Activated CD4-positive, alpha-beta T cell treated with anti-CD3 and anti-CD28 coated beads, Interleukin-2, amount 50 U/mL, for 48 hours (primary cell): ENCODE measurements around the gene TTC39A.

Source experiments
- DNase-seq, 2 experiments: peaks; one replicate each; pipeline ENCODE4 v3.0.0-alpha.2; 2020

The TTC39A gene

GRCh38 chr1:51313961-51314777, 16.2 kb downstream of the TTC39A start:
- no peak for DNase-seq

GRCh38 chr1:51313268-51313852, 17.0 kb downstream of the TTC39A start:
- no peak for DNase-seq

GRCh38 chr1:51312718-51313117, 17.6 kb downstream of the TTC39A start:
- DNase-seq, result no peak

- no peak for DNase-seq
Measured at GRCh38 chr1:51311826-51312225, 18.5 kb downstream of the TTC39A start.

GRCh38 chr1:51310871-51311613, 19.3 kb downstream of the TTC39A start:
- no peak for DNase-seq

- DNase-seq, result no peak
Measured at GRCh38 chr1:51309291-51309690, 21.1 kb downstream of the TTC39A start.

GRCh38 chr1:51308636-51309035, 21.7 kb downstream of the TTC39A start:
- DNase-seq, result no peak

GRCh38 chr1:51306950-51307349, 23.4 kb downstream of the TTC39A start:
- no peak for DNase-seq

- DNase-seq, result no peak
Measured at GRCh38 chr1:51305371-51305823, 25.0 kb downstream of the TTC39A start.

- no peak for DNase-seq
Measured at GRCh38 chr1:51304360-51304759, 26.0 kb downstream of the TTC39A start.

GRCh38 chr1:51303751-51304251, 26.6 kb downstream of the TTC39A start:
- peak; percentile 45 to 64 for DNase-seq

GRCh38 chr1:51303315-51303714, 27.0 kb downstream of the TTC39A start:
- no peak for DNase-seq

- no peak for DNase-seq
Measured at GRCh38 chr1:51302746-51303145, 27.6 kb downstream of the TTC39A start.

- DNase-seq, result no peak
Measured at GRCh38 chr1:51302270-51302669, 28.1 kb downstream of the TTC39A start.

GRCh38 chr1:51301844-51302162, 28.6 kb downstream of the TTC39A start:
- no peak for DNase-seq

- DNase-seq, result no peak
Measured at GRCh38 chr1:51301152-51301843, 29.1 kb downstream of the TTC39A start.

- no peak for DNase-seq
Measured at GRCh38 chr1:51299981-51300670, 30.2 kb downstream of the TTC39A start.

GRCh38 chr1:51299185-51299885, 31.0 kb downstream of the TTC39A start:
- no peak for DNase-seq

GRCh38 chr1:51298322-51298705, 32.0 kb downstream of the TTC39A start:
- DNase-seq, result no peak

- DNase-seq, result no peak
Measured at GRCh38 chr1:51297401-51298321, 32.7 kb downstream of the TTC39A start.
